PC-9 (cell line): ENCODE data around the gene BRINP2. TPM values are rescaled to one million over a fixed set of nuclear protein-coding genes. Genes with fewer than 3 reads are reported as not detected.

Experiments used
- BruUV-seq: library from RNA; stranded (reverse); fragments of 400-500 nt; replicated peaks from 2 replicates; lab custom pipeline; 2021; lab: Mats Ljungman, UMichigan
- CTCF ChIA-PET: fragments of 300-600 bp; sonication (Branson Sonifier 250); formaldehyde crosslinking; loops from one replicate; lab custom pipeline; 2022; ENCODE audit warnings: antibody characterized with exemption; lab: Charles Lee
- POLR2A ChIA-PET: fragments of 300-600 bp; sonication (Branson Sonifier 250); formaldehyde crosslinking; loops from one replicate; lab custom pipeline; 2022; ENCODE audit warnings: antibody characterized with exemption; ENCODE audit not compliant: unreplicated experiment; lab: Charles Lee
- DNase-seq, 2 experiments: peaks; one replicate each; pipeline versions ENCODE4 v3.0.0 to v3.0.0-alpha.2; 2015 to 2022; ENCODE audit warnings: mixed read lengths in 1 of 2
- H2AFZ ChIP-seq: fragments of 200-600 bp; sonication (generic); 2 replicates; pipeline ENCODE4 v1.8.1; 2017; ENCODE audit warnings: antibody characterized with exemption
- H3F3A ChIP-seq: fragments of 200-600 bp; sonication (generic); 2 replicates; pipeline ENCODE4 v1.8.1; 2017; ENCODE audit warnings: antibody characterized with exemption, mild to moderate bottlenecking, low read depth; ENCODE audit not compliant: insufficient read depth
- H3K27ac ChIP-seq: fragments of 200-600 bp; sonication (generic); 2 replicates; pipeline ENCODE4 v1.6.1; 2016; ENCODE audit warnings: mixed run types
- H3K27me3 ChIP-seq: fragments of 200-600 bp; sonication (generic); 2 replicates; pipeline ENCODE4 v1.6.1; 2016; ENCODE audit warnings: low read depth, mixed run types; ENCODE audit not compliant: insufficient read depth
- H3K36me3 ChIP-seq: fragments of 200-600 bp; sonication (generic); 2 replicates; pipeline ENCODE4 v1.6.1; 2016; ENCODE audit warnings: low read depth, mixed run types
- H3K4me1 ChIP-seq: fragments of 200-600 bp; sonication (generic); replicated peaks from 2 replicates; pipeline ENCODE4 v1.6.1; 2016; ENCODE audit warnings: mixed run types; ENCODE audit not compliant: insufficient read depth
- H3K4me2 ChIP-seq: fragments of 200-600 bp; sonication (generic); 2 replicates; pipeline ENCODE4 v1.6.1; 2017; ENCODE audit warnings: mixed run types
- H3K4me3 ChIP-seq: fragments of 200-600 bp; sonication (generic); 2 replicates; pipeline ENCODE4 v1.6.1; 2016; ENCODE audit warnings: mixed run types
- H3K79me2 ChIP-seq: fragments of 200-600 bp; sonication (generic); 2 replicates; pipeline ENCODE4 v1.6.1; 2017; ENCODE audit warnings: low read depth, mixed run types
- H3K9me2 ChIP-seq: fragments of 200-600 bp; sonication (generic); 2 replicates; pipeline ENCODE4 v1.8.1; 2017; ENCODE audit warnings: mild to moderate bottlenecking; ENCODE audit not compliant: insufficient read depth
- H3K9me3 ChIP-seq: fragments of 200-600 bp; sonication (generic); 2 replicates; pipeline ENCODE4 v1.8.1; 2016; ENCODE audit warnings: low read depth; ENCODE audit not compliant: insufficient read depth
- H4K20me1 ChIP-seq: fragments of 200-600 bp; sonication (generic); 2 replicates; pipeline ENCODE4 v1.8.1; 2017; ENCODE audit not compliant: insufficient read depth
- CTCF ChIP-seq: fragments of 200-600 bp; sonication (generic); conservative IDR thresholded peaks from 2 replicates; pipeline ENCODE4 v1.6.1; 2017; ENCODE audit warnings: mixed run types, antibody characterized with exemption, mild to moderate bottlenecking, moderate library complexity
- EZH2 ChIP-seq: fragments of 200-600 bp; sonication (generic); IDR thresholded peaks from 2 replicates; pipeline ENCODE4 v1.8.0; 2017; ENCODE audit warnings: antibody characterized with exemption, low read depth
- intact Hi-C: fragments of 100-400 bp; cut with micrococcal nuclease; formaldehyde crosslinking; loops from one replicate; pipeline ENCODE4 v1.10.0; 2022; ENCODE audit not compliant: unreplicated experiment
- total RNA-seq: library from RNA; stranded (reverse); gene quantifications from 2 replicates; pipeline ENCODE4 v1.2.3, GENCODE V29; 2021

BRINP2 gene
- total RNA-seq, 1 experiment from 2014 or later: not detected

- no peak overlapping the region for H3K4me3 ChIP-seq
- no peaks in the 10 kb centered on the region for H3K27me3 ChIP-seq
- intact Hi-C loops: no loop called here
- no TSS peak for BruUV-seq
- H2AFZ ChIP-seq: no peak overlapping the region
- H3K4me1 ChIP-seq: no peaks in the 10 kb centered on the region
- no peaks in the 10 kb centered on the region for H3K9me3 ChIP-seq
- no peak overlapping the region for H3K4me2 ChIP-seq
- H3F3A ChIP-seq: no peaks in the 10 kb centered on the region
- H3K27ac ChIP-seq: no peak overlapping the region
- CTCF ChIA-PET: no interaction called here
- no peaks in the 10 kb centered on the region for H3K36me3 ChIP-seq
- TF ChIP-seq EZH2 (no peak), CTCF (no peak)
- DNase-seq: no peak
- POLR2A ChIA-PET: no interaction called here
- no peaks in the 10 kb centered on the region for H3K79me2 ChIP-seq
- no peaks in the 10 kb centered on the region for H4K20me1 ChIP-seq
- no peaks in the 10 kb centered on the region for H3K9me2 ChIP-seq
These were observed 13.1 kb downstream of the BRINP2 start for GRCh38 chr1:177183836-177184235.

GRCh38 chr1:177185209-177185608 is 14.5 kb downstream of the BRINP2 start:
- Histone ChIP-seq H3K4me1 (no peaks in the 10 kb centered on the region), H3K79me2 (no peaks in the 10 kb centered on the region), H3K27ac (no peak overlapping the region), H3K36me3 (no peaks in the 10 kb centered on the region), H3K27me3 (no peaks in the 10 kb centered on the region), H4K20me1 (no peaks in the 10 kb centered on the region), H3K9me2 (no peaks in the 10 kb centered on the region), H3F3A (no peaks in the 10 kb centered on the region), H3K4me3 (no peak overlapping the region), H3K9me3 (no peaks in the 10 kb centered on the region), H3K4me2 (no peak overlapping the region), H2AFZ (no peak overlapping the region)
- TF ChIP-seq EZH2: no peak
- TF ChIP-seq CTCF: peak; percentile 72
- ChIA-PET POLR2A (no interaction called here), CTCF (no interaction called here)
- BruUV-seq: no TSS peak
- DNase-seq: no peak
- intact Hi-C loops: no loop called here

GRCh38 chr1:177186639-177187038 is 15.9 kb downstream of the BRINP2 start:
- TF ChIP-seq CTCF: no peak
- no peak for TF ChIP-seq EZH2
- no peak for DNase-seq
- H3K27me3 ChIP-seq: no peaks in the 10 kb centered on the region
- H2AFZ ChIP-seq: no peak overlapping the region
- POLR2A ChIA-PET: no interaction called here
- no peaks in the 10 kb centered on the region for H3K79me2 ChIP-seq
- no peaks in the 10 kb centered on the region for H4K20me1 ChIP-seq
- no peaks in the 10 kb centered on the region for H3K4me1 ChIP-seq
- no TSS peak for BruUV-seq
- H3K9me2 ChIP-seq: no peaks in the 10 kb centered on the region
- no peaks in the 10 kb centered on the region for H3K36me3 ChIP-seq
- H3K27ac ChIP-seq: no peak overlapping the region
- no peak overlapping the region for H3K4me3 ChIP-seq
- no peak overlapping the region for H3K4me2 ChIP-seq
- intact Hi-C loops: no loop called here
- CTCF ChIA-PET: no interaction called here
- no peaks in the 10 kb centered on the region for H3F3A ChIP-seq
- no peaks in the 10 kb centered on the region for H3K9me3 ChIP-seq
